ENCODE results near the gene GHR.

DNA sequence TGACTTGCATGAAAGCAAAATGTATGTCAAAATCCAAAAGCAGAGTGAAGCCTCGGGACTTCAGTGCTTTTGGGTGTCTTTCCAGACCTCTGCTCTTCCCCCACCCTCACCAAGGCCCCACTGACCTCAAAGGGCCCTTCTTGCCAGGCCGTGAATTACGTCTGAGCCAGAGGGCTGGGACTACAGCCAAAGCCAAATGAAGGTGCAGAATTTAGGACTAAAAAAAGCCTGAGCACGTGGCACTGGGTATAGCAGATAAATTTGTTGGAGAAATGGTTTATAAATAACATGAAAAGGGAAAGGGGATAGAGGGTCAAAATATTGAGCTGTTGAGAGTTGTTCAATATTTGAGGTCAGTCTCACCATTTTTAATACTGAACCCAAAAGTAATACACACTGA is 163.4 kb downstream of the GHR start:
- TF ChIP-seq, protein P1, sequence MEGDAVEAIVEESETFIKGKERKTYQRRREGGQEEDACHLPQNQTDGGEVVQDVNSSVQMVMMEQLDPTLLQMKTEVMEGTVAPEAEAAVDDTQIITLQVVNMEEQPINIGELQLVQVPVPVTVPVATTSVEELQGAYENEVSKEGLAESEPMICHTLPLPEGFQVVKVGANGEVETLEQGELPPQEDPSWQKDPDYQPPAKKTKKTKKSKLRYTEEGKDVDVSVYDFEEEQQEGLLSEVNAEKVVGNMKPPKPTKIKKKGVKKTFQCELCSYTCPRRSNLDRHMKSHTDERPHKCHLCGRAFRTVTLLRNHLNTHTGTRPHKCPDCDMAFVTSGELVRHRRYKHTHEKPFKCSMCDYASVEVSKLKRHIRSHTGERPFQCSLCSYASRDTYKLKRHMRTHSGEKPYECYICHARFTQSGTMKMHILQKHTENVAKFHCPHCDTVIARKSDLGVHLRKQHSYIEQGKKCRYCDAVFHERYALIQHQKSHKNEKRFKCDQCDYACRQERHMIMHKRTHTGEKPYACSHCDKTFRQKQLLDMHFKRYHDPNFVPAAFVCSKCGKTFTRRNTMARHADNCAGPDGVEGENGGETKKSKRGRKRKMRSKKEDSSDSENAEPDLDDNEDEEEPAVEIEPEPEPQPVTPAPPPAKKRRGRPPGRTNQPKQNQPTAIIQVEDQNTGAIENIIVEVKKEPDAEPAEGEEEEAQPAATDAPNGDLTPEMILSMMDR (IDR thresholded peaks at IDR 0.05), result no peak
- no peak for TF ChIP-seq POLR2A (IDR thresholded peaks at IDR 0.05)
- no peak for TF ChIP-seq POLR2AphosphoS5 (IDR thresholded peaks at IDR 0.05)
- no peak for TF ChIP-seq EP300 (IDR thresholded peaks at IDR 0.05)

Data from stomach (tissue), 4 donors.